ENCODE data around the gene FRMD4A. TPM values are rescaled to one million over a fixed set of nuclear protein-coding genes. Genes with fewer than 3 reads are reported as not detected.

Gene FRMD4A
- polyA plus RNA-seq, 1 donor (not counting 4 experiments of a cell fraction or from before 2014, with no cell fraction given) = 12.9 TPM

DNA sequence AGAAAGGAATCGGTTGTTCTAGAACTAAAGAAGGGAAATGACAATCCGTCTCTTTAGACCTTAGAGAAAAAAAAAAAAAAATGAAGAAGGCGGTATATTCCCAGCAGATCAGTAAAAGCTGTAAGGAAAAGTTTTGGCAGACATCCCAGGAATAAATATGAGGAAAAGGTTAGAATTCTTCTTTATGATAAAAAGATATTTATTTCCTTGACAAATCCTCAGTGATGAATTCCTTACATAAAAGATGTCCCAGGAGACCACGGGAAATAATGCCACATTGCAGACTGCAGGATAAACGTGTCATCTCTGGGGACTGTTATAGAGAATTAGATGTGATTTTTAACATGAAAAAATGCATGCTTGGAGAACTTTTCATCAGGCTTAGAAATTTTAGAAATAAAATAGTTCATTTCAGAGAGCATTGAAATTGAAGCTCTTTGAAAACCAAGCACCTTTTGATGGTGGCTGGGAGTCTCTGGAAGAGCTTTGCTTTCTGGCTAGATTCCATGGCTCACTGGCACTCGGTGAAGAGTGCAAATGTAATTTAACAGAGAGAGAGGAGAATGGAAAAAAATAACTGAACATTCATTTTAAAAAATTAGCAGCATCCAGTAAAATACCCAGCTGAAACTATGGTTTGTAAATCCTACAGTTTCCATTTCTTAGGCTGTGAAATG is 645.8 kb downstream of the FRMD4A start:
- dilution Hi-C loops (cut with MboI; ENCODE audit: extremely low pct_ligation_motif_present, low sequenced_read_pairs) = no loop called here
- Histone ChIP-seq H3K27me3 (ENCODE audit: control insufficient read depth, extremely low read depth, insufficient read depth, low read length) (no peaks in the 10 kb centered on the region), H3K4me3 (ENCODE audit: control insufficient read depth in 2 of 3, extremely low read depth in 1 of 3, insufficient read depth in 2 of 3, low read depth in 1 of 3, low read length in 3 of 3) (no peak overlapping the region), H3K9me3 (ENCODE audit: control insufficient read depth, low read depth, low read length) (no peaks in the 10 kb centered on the region), H3K9me1 (ENCODE audit: control insufficient read depth, extremely low read depth, insufficient read depth, low read length) (no peaks in the 10 kb centered on the region), H3K27ac (ENCODE audit: control insufficient read depth, insufficient read depth, low read length) (no peak overlapping the region), H3K79me2 (ENCODE audit: control insufficient read depth, insufficient read depth, low read length) (no peaks in the 10 kb centered on the region), H2AFZ (ENCODE audit: control insufficient read depth, low read length) (no peak overlapping the region), H3K4me2 (ENCODE audit: control insufficient read depth, extremely low read depth, insufficient read depth, low read depth, low read length) (no peak overlapping the region), H3K36me3 (ENCODE audit: control insufficient read depth in 2 of 2, extremely low read depth in 1 of 2, insufficient read depth in 2 of 2, low read length in 2 of 2) (peaks cover 2 to 4% of the 10 kb centered on the region in 2 experiments), H3K4me1 (ENCODE audit: control insufficient read depth, extremely low read depth, insufficient read depth, low read length) (peaks cover 19% of the 10 kb centered on the region), H4K20me1 (ENCODE audit: control insufficient read depth, extremely low read depth, insufficient read depth, low read length) (no peaks in the 10 kb centered on the region), H3K9ac (ENCODE audit: control insufficient read depth, extremely low read depth, insufficient read depth, low read length) (no peak overlapping the region)
- no peak for TF ChIP-seq EZH2 (IDR thresholded peaks at IDR 0.05; ENCODE audit: low read length)
- TF ChIP-seq, protein P1, sequence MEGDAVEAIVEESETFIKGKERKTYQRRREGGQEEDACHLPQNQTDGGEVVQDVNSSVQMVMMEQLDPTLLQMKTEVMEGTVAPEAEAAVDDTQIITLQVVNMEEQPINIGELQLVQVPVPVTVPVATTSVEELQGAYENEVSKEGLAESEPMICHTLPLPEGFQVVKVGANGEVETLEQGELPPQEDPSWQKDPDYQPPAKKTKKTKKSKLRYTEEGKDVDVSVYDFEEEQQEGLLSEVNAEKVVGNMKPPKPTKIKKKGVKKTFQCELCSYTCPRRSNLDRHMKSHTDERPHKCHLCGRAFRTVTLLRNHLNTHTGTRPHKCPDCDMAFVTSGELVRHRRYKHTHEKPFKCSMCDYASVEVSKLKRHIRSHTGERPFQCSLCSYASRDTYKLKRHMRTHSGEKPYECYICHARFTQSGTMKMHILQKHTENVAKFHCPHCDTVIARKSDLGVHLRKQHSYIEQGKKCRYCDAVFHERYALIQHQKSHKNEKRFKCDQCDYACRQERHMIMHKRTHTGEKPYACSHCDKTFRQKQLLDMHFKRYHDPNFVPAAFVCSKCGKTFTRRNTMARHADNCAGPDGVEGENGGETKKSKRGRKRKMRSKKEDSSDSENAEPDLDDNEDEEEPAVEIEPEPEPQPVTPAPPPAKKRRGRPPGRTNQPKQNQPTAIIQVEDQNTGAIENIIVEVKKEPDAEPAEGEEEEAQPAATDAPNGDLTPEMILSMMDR (optimal IDR thresholded peaks at IDR 0.05 in 1 of 3, IDR thresholded peaks at IDR 0.05 in 1 of 3, conservative IDR thresholded peaks at IDR 0.05 in 1 of 3; ENCODE audit: extremely low read depth in 1 of 3, insufficient read depth in 2 of 3, low read length in 3 of 3) = no peak
- no peak for DNase-seq (ENCODE audit: low read depth, low spot score)
- FAIRE-seq = no peak

DNA sequence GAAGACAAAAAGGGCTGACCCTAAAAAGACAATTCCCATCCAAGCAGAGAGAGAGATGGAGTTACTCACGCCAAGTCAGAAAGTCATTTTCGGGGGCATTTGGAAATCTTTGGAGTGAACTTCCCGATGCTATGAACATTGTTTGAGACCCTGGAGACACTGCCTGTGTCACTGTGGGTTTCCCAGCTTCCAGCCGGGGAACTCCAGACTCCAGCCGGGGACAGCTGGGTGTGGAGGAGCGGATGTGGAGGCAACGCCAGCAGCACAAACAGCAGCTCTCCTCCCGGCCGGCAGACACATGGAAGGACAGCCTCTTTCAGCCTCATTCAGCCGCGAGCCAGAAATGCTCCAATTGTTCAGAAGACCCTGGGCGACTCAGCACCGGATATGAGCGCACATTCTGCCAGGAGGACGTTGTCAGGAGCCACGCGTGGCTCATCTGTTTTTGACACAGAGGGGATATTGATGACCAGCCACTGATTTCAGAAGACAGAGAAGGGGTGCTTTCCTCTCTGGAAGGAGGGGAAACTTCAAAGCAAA is 646.4 kb downstream of the FRMD4A start:
- TF ChIP-seq, protein P1 (optimal IDR thresholded peaks at IDR 0.05 in 1 of 3, IDR thresholded peaks at IDR 0.05 in 1 of 3, conservative IDR thresholded peaks at IDR 0.05 in 1 of 3; ENCODE audit: extremely low read depth in 1 of 3, insufficient read depth in 2 of 3, low read length in 3 of 3) = no peak
- TF ChIP-seq EZH2 (IDR thresholded peaks at IDR 0.05; ENCODE audit: low read length) = no peak
- H3K4me3 ChIP-seq (ENCODE audit: control insufficient read depth in 2 of 3, extremely low read depth in 1 of 3, insufficient read depth in 2 of 3, low read depth in 1 of 3, low read length in 3 of 3) = no peak overlapping the region
- no peaks in the 10 kb centered on the region for H3K27me3 ChIP-seq (ENCODE audit: control insufficient read depth, extremely low read depth, insufficient read depth, low read length)
- peaks cover 2 to 4% of the 10 kb centered on the region in 2 experiments for H3K36me3 ChIP-seq (ENCODE audit: control insufficient read depth in 2 of 2, extremely low read depth in 1 of 2, insufficient read depth in 2 of 2, low read length in 2 of 2)
- H3K9me3 ChIP-seq (ENCODE audit: control insufficient read depth, low read depth, low read length) = no peaks in the 10 kb centered on the region
- no peaks in the 10 kb centered on the region for H4K20me1 ChIP-seq (ENCODE audit: control insufficient read depth, extremely low read depth, insufficient read depth, low read length)
- dilution Hi-C loops (cut with MboI; ENCODE audit: extremely low pct_ligation_motif_present, low sequenced_read_pairs) = no loop called here
- DNase-seq (ENCODE audit: low read depth, low spot score) (no peak), FAIRE-seq (no peak)
- no peaks in the 10 kb centered on the region for H3K79me2 ChIP-seq (ENCODE audit: control insufficient read depth, insufficient read depth, low read length)
- no peaks in the 10 kb centered on the region for H3K9me1 ChIP-seq (ENCODE audit: control insufficient read depth, extremely low read depth, insufficient read depth, low read length)
- H2AFZ ChIP-seq (ENCODE audit: control insufficient read depth, low read length) = no peak overlapping the region
- H3K4me2 ChIP-seq (ENCODE audit: control insufficient read depth, extremely low read depth, insufficient read depth, low read depth, low read length) = no peak overlapping the region
- no peak overlapping the region for H3K27ac ChIP-seq (ENCODE audit: control insufficient read depth, insufficient read depth, low read length)
- peaks cover 15% of the 10 kb centered on the region for H3K4me1 ChIP-seq (ENCODE audit: control insufficient read depth, extremely low read depth, insufficient read depth, low read length)
- H3K9ac ChIP-seq (ENCODE audit: control insufficient read depth, extremely low read depth, insufficient read depth, low read length) = no peak overlapping the region
